Smooth muscle cell (in vitro differentiated cells): ENCODE data around the gene EIF6. TPM values are rescaled to one million over a fixed set of nuclear protein-coding genes. Genes with fewer than 3 reads are reported as not detected.

Experiments used
- DNase-seq: peaks from one replicate; lab custom pipeline; 2025; ENCODE audit not compliant: unreplicated experiment; lab: John Stamatoyannopoulos, UW
- H2AFZ ChIP-seq: fragments of 200-600 bp; sonication (generic); 2 replicates; pipeline ENCODE4 v1.6.0; 2016; ENCODE audit warnings: antibody characterized with exemption, low read depth, mild to moderate bottlenecking
- H3F3A ChIP-seq: fragments of 200-600 bp; sonication (generic); 2 replicates; pipeline ENCODE4 v1.6.0; 2017; ENCODE audit warnings: antibody characterized with exemption, low read depth
- H3K27ac ChIP-seq: fragments of 200-600 bp; sonication (generic); 2 replicates; pipeline ENCODE4 v1.5.1; 2016; ENCODE audit warnings: low read depth, mild to moderate bottlenecking
- H3K27me3 ChIP-seq: fragments of 200-600 bp; sonication (generic); 2 replicates; pipeline ENCODE4 v1.6.1; 2016; ENCODE audit warnings: low read depth, mild to moderate bottlenecking
- H3K36me3 ChIP-seq: fragments of 200-600 bp; sonication (generic); 2 replicates; pipeline ENCODE4 v1.5.1; 2016; ENCODE audit warnings: low read depth
- H3K4me1 ChIP-seq: fragments of 200-600 bp; sonication (generic); 2 replicates; pipeline ENCODE4 v1.5.1; 2016; ENCODE audit warnings: low read depth
- H3K4me2 ChIP-seq: fragments of 200-600 bp; sonication (generic); 2 replicates; pipeline ENCODE4 v1.6.0; 2016; ENCODE audit warnings: mild to moderate bottlenecking
- H3K4me3 ChIP-seq: fragments of 200-600 bp; sonication (generic); 2 replicates; pipeline ENCODE4 v1.5.1; 2016; ENCODE audit warnings: mild to moderate bottlenecking
- H3K79me2 ChIP-seq: fragments of 200-600 bp; sonication (generic); 2 replicates; pipeline ENCODE4 v1.6.0; 2016; ENCODE audit warnings: low read depth, mild to moderate bottlenecking
- H3K9ac ChIP-seq: fragments of 200-600 bp; sonication (generic); 2 replicates; pipeline ENCODE4 v1.6.0; 2016; ENCODE audit warnings: low read depth
- H3K9me3 ChIP-seq: fragments of 200-600 bp; sonication (generic); replicated peaks from 2 replicates; pipeline ENCODE4 v1.5.1; 2016; ENCODE audit warnings: low read depth
- H4K20me1 ChIP-seq: fragments of 200-600 bp; sonication (generic); 2 replicates; pipeline ENCODE4 v1.6.0; 2016; ENCODE audit warnings: low read depth
- WGBS: methylation state at CpG from one replicate; pipeline ENCODE4 v1.1.7; 2016; ENCODE audit warnings: low lambda C conversion rate; 5-methylcytosine and 5-hydroxymethylcytosine counted together
- polyA plus RNA-seq: library from polyadenylated mRNA; unstranded; fragments of >200 nt; fragmentation: Nextera tagmentation; extraction: Ambion mirVana; gene quantifications from 2 replicates; pipeline ENCODE4 v1.2.1, GENCODE V29; 2016
- total RNA-seq: library from RNA; depleted of rRNA; stranded (reverse); fragments of >200 nt; gene quantifications from 2 replicates; pipeline ENCODE4 v1.2.3, GENCODE V29; 2014
- TF ChIP-seq, protein P1 (sequence below): fragments of 200-600 bp; sonication (generic); IDR thresholded peaks from 2 replicates; pipeline ENCODE4 v1.5.1; 2017; ENCODE audit warnings: borderline replicate concordance, mild to moderate bottlenecking, antibody characterized with exemption; ENCODE audit not compliant: insufficient read depth, poor library complexity, severe bottlenecking

Gene EIF6
- total and polyA plus RNA-seq, 2 experiments from 2014 or later = 110 to 179 TPM

DNA sequence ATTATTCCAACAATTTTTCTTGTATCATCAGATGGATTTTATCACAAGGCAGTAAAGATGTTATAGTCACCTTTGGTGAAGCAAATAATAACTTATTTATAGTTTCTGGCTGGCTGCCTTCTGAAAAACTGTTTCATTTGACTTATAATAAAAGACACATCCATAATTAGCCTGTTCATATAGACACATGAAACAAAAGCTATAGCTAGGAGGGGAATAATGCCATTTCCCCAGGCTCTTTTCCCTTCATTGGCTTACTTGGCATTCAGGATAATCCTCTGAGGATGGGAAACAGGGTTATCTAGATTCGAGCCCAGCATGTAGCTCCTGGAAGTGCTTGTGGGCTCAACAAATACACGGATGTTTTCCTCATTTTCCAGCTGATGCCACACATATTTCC, 40.6 kb downstream of the EIF6 start:
- DNase-seq = no peak
- Histone ChIP-seq H2AFZ (no peak overlapping the region), H3K4me3 (no peak overlapping the region), H3K9ac (no peak overlapping the region), H3K36me3 (no peaks in the 10 kb centered on the region), H4K20me1 (peaks cover 26% of the 10 kb centered on the region), H3K79me2 (no peaks in the 10 kb centered on the region), H3K4me2 (no peak overlapping the region), H3K27me3 (no peaks in the 10 kb centered on the region), H3K4me1 (no peaks in the 10 kb centered on the region), H3K27ac (no peak overlapping the region), H3F3A (no peaks in the 10 kb centered on the region), H3K9me3 (no peaks in the 10 kb centered on the region)
- TF ChIP-seq, protein P1, sequence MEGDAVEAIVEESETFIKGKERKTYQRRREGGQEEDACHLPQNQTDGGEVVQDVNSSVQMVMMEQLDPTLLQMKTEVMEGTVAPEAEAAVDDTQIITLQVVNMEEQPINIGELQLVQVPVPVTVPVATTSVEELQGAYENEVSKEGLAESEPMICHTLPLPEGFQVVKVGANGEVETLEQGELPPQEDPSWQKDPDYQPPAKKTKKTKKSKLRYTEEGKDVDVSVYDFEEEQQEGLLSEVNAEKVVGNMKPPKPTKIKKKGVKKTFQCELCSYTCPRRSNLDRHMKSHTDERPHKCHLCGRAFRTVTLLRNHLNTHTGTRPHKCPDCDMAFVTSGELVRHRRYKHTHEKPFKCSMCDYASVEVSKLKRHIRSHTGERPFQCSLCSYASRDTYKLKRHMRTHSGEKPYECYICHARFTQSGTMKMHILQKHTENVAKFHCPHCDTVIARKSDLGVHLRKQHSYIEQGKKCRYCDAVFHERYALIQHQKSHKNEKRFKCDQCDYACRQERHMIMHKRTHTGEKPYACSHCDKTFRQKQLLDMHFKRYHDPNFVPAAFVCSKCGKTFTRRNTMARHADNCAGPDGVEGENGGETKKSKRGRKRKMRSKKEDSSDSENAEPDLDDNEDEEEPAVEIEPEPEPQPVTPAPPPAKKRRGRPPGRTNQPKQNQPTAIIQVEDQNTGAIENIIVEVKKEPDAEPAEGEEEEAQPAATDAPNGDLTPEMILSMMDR = no peak
- WGBS = 86% methylated on average over 2 of the region's 2 CpGs

DNA sequence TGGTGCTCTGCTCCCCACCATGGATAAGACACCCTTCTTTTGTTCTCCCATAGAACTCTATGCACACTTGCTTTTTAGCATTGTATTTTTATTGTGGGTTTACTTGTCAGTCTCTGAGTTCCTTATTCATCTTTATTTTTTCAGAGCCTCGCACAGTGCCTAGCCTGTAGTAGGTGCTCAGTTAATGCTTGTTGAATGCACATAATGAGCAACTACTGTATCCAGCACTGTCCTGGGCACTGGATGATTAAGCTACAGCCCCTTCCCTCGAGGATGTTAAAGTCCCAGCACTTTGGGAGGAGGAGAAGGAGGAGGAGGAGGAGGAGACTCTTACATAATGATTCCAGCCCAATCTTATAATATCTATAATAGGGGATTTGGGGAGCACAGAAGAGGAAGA, 41.3 kb downstream of the EIF6 start:
- Histone ChIP-seq H3K36me3 (no peaks in the 10 kb centered on the region), H2AFZ (no peak overlapping the region), H3K4me2 (no peak overlapping the region), H3K27ac (no peak overlapping the region), H3K9me3 (no peaks in the 10 kb centered on the region), H3K4me1 (no peaks in the 10 kb centered on the region), H3K27me3 (no peaks in the 10 kb centered on the region), H3K4me3 (no peak overlapping the region), H3K9ac (no peak overlapping the region), H3K79me2 (no peaks in the 10 kb centered on the region), H4K20me1 (peaks cover 20% of the 10 kb centered on the region), H3F3A (no peaks in the 10 kb centered on the region)
- DNase-seq = no peak
- WGBS = 81% methylated on average over 2 of the region's 2 CpGs
- TF ChIP-seq, protein P1 = no peak

DNA sequence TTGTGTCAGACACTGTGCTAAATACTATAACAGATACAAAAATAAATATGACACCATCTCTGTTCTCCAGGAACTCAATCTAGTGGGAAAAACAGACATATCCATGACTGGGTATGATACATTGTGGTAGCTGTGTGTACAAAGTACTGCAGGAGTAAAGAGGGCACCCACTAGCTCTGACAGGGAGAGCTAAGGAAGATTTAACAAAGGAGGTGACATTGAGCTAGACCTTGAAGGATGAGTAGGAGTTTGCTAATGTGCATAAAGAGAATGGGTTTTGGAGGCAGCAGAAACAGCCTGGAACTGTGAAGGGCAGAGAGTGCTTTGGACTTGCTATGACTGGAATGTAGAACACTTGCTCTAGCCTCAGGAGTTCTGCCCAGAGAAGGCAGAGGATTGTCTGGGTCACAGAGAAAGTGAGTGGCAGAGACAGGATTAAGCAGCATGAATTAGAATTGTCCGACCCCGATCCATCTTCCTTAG, 43.7 kb downstream of the EIF6 start:
- WGBS = 92% methylated on average over 2 of the region's 2 CpGs
- H3K4me2 ChIP-seq = no peak overlapping the region
- H3K36me3 ChIP-seq = no peaks in the 10 kb centered on the region
- H3K4me3 ChIP-seq = no peak overlapping the region
- H3K27ac ChIP-seq = no peak overlapping the region
- no peaks in the 10 kb centered on the region for H3K79me2 ChIP-seq
- TF ChIP-seq, protein P1 = no peak
- H4K20me1 ChIP-seq = no peaks in the 10 kb centered on the region
- no peaks in the 10 kb centered on the region for H3K9me3 ChIP-seq
- H2AFZ ChIP-seq = no peak overlapping the region
- no peaks in the 10 kb centered on the region for H3K27me3 ChIP-seq
- H3F3A ChIP-seq = no peaks in the 10 kb centered on the region
- no peaks in the 10 kb centered on the region for H3K4me1 ChIP-seq
- no peak overlapping the region for H3K9ac ChIP-seq
- no peak for DNase-seq

DNA sequence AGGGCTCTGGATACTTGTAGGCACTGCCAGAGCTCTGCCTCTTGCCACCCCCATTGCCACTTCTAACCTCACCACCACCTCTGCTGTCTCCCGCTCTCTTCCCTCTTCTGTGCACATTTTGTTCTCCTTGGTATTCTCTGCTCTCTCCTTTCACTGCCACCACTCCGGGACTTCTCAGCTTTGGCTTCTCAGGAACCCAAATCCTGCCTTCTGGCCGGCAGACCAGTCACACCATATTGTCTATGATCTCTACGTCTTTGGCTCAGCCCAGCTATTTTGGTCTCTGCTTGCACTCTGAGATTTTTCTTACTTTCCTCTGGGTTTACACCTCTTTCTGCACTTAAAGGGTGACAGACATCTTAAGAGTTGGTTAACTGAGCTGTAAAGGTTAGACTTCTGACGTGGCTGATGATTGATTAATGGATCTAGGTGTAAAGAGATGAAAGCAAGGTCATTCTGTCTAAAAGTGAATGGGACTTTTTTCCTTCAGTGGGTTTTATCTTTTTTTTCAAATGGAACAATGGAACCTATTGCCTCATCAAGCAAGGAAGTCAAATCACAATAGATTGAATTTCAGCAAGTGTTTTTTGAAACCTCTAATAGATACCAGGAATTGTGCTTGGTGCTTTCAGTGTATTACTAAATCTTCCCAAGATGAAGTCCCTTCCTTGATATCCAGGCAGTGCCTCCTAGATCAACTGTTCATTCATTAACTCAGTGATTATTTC, 44.3 kb downstream of the EIF6 start:
- H3K27me3 ChIP-seq = no peaks in the 10 kb centered on the region
- no peak overlapping the region for H3K4me2 ChIP-seq
- H3K4me3 ChIP-seq = no peak overlapping the region
- WGBS = 84% methylated on average over 5 of the region's 5 CpGs
- H3K9me3 ChIP-seq = no peaks in the 10 kb centered on the region
- no peak overlapping the region for H3K27ac ChIP-seq
- H3K36me3 ChIP-seq = no peaks in the 10 kb centered on the region
- no peak overlapping the region for H2AFZ ChIP-seq
- H3K79me2 ChIP-seq = no peaks in the 10 kb centered on the region
- TF ChIP-seq, protein P1 = no peak
- no peak overlapping the region for H3K9ac ChIP-seq
- no peaks in the 10 kb centered on the region for H4K20me1 ChIP-seq
- H3K4me1 ChIP-seq = no peaks in the 10 kb centered on the region
- no peaks in the 10 kb centered on the region for H3F3A ChIP-seq
- no peak for DNase-seq
